NCI-H345 treated with DMSO at 0.1 percent for 48 hours (cell line): ENCODE data around the gene ZNF782.
A peak's percentile ranks its signal among the peaks of the same experiment; 100 is the strongest.
"Not testable (repeated sequence)": the region's sequence is repeated elsewhere in the genome, so short reads cannot be mapped to it uniquely, and the experiment has no call there.

Experiments
- DNase-seq: peaks from one replicate; lab custom pipeline; 2025; ENCODE audit not compliant: unreplicated experiment; lab: John Stamatoyannopoulos, UW

Gene ZNF782

DNA sequence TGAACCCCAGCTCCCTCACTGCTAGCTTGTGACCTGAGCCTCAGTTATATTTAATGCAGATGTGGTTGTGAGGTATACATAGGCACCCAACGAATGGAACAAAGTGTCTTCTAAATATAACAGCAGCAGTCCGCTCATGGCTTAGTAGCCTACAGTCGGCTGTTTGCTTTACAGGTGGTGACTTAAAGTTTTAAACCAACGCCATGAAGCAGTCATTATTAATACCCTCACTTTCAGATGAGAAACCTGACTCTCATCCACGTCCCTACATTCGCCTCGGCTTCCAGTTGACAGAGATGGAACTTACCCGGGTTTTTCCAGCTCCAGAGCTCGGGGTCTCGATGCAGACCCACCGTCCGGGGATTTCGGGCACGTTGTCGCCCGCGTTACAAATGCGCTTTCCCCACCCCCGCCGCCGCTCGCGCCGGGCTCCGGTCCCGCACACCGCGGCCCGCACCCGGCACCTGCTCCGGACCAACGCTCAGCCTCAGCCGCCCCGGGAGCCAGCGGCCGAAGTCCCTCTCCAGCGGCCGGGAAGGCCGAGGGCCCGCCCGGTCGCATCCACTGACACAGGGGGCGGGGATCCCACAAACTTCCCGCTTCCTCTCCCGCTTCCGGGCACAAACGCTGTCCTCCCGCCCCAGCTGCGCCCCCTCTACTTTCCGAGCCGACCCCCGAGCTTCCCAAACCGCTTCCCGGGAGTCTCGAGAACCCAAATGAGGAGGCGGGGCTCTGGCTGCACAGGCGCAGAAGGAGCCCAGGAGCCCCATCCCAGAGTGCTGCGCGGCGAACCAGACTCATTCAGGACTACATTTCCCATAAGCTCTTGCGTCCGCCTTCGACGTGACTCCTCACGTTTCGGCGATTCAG lies at the start of gene ZNF782:
Gene ZNF782 (minus strand): TSS at position 734 of the 870 bp plus-strand sequence. CDS start 2,553 bp downstream, outside the sequence.
- DNase-seq = peak; percentile 94

DNA sequence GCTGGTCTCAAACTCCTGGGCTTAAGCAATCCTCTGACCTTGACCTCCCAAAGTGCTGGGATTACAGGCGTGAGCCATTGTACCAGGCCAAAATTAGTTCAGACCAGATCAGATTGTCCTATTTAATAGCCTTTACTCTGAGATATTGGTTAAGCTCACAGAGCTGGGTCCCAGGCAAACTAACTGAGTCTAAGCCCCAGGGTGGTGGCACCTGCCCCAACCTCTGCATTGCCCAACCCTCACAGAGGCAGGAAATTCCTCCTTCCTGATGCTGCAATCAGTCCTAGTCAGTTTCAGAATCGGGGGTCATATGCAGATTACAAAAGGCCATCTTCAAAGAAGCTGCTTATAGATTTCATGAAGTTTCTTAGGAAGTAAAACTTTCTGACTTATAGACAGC lies 45.7 kb upstream of the ZNF782 start:
- DNase-seq = not testable (repeated sequence)

GRCh38 chr9:96892131-96892530 lies 37.8 kb upstream of the ZNF782 start:
- no peak for DNase-seq

GRCh38 chr9:96888591-96888990 lies 34.3 kb upstream of the ZNF782 start:
- DNase-seq = no peak

GRCh38 chr9:96885424-96885823 lies 31.1 kb upstream of the ZNF782 start:
- DNase-seq = no peak

DNA sequence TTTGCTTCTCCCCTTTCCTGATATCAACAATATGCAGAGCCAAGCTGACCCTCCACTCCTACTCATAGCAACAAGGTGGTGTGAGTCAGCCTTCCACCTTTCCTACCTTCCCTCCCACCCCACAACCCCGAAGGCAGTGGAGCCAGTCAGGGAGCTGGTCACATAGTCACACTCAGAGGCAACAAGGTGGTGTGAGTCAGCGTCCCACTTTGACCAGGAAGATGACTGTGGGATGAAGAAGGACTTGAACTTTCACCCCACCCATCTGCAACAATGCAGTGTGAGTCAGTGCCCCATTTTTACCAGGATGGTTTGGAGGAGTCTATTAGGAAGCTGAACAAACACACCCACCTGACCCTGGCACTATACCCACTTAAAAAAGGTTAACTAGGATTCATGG lies 30.1 kb upstream of the ZNF782 start:
- DNase-seq = no peak

- no peak for DNase-seq
Measured at GRCh38 chr9:96883922-96884321, 29.6 kb upstream of the ZNF782 start.

DNA sequence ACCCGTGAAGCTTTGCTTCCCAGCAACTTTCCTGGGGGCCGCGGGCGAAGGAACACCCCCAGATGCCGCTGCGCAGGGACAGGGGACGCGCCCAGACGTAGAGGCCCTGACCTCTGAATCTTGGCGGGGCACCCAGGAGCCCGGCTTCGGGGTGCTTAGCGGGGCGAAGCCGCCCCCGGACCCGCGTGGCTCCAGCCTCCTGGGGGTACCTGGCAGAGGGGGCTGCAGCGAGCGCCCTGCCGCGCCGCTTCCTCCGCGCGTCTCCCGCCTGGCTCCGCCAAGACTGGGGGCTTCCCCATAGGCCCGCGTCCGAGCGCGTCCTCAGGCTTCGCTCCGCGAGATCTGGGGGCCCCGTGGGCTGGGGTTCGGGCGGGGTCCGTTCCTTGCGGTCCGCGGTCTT lies 23.0 kb upstream of the ZNF782 start:
- DNase-seq = no peak

- DNase-seq = peak; percentile 98
Measured at GRCh38 chr9:96875461-96876142, 21.3 kb upstream of the ZNF782 start.

- peak; percentile 71 for DNase-seq
Measured at GRCh38 chr9:96874947-96875460, 20.7 kb upstream of the ZNF782 start.

- no peak for DNase-seq
Measured at GRCh38 chr9:96874201-96874785, 20.0 kb upstream of the ZNF782 start.

DNA sequence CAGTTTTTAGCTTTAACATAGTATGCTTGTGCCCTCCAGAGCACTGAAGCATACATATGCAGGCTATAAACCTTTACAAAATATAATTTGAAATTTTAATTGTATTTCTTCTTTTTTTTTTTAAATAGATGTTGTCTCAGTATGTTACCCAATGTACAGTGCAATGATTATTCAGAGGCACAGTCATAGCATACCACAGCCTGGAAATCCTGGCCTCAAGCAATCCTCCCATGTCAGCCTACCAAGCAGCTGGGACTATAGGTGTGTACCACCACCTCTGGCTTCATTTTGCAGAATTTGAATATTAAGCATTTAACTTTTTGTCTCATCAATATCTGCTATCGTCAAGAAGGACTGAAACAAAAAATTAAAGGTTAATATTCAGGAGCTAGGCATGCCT lies 16.9 kb upstream of the ZNF782 start:
- no peak for DNase-seq

GRCh38 chr9:96868709-96869108 lies 14.4 kb upstream of the ZNF782 start:
- no peak for DNase-seq

GRCh38 chr9:96867079-96867804 lies 12.9 kb upstream of the ZNF782 start:
- DNase-seq = no peak

DNA sequence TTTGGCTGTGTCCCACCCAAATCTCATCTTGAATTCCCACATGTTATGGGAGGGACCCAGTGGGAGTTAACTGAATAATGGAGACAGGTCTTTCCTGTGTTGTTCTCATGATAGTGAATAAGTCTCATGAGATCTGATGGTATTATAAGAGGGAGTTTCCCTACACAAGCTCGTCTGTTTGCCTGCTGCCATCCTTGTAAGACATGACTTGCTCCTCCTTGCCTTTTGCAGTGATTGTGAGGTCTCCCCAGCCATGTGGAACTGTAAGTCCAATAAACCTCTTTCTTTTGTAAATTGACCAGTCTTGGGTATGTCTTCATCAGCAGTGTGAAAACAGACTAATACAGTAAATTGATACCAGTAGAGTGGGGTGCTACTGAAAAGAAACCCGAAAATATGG lies 10.9 kb upstream of the ZNF782 start:
- DNase-seq = not testable (repeated sequence)

- no peak for DNase-seq
Measured at GRCh38 chr9:96859461-96860198, 5.3 kb upstream of the ZNF782 start.

DNA sequence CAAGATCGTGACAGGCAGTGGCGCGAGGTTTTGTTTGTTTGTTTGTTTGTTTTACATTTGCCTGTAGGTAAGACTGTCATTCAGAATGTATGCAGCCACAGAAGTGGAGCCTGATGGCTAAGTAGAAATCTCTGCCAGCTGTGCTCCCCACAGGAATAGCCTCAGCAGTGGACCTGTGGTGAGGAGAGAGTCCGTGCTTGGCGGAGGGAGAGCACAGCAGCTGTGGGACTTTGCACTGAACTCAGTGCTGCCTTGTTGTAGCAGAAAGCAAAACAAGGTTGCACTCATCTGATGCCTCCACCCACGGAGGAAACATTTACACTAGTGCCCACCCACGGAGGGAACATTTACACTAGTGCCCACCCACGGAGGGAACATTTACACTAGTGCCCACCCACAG lies 4.4 kb upstream of the ZNF782 start:
- DNase-seq = no peak

DNA sequence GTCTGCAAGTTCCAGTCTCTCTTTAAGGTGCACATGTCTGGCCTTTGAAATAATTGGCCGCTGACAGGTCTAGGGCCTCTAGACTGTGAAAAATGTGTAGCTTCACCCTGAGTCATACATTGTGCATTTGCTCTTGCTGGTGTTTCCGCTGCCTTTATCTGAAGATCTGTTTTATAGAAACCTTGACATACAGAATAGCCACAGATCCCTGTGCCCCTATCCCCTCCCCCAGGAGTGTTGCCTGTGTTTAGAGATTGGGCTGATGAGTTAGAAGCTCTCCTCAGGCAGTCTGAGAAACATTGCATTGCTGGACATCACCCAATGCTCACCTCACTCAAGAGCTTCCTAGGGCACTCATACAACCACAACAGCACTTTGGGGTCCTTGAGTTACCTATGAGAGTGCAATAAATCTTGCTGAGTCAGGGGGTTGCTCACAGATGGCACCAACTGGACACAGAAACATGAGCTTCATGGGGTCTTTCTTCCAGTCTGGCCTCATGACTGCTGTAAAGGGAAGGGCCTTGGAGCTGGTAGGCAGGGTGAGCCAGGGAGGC lies 3.8 kb upstream of the ZNF782 start:
- no peak for DNase-seq

DNA sequence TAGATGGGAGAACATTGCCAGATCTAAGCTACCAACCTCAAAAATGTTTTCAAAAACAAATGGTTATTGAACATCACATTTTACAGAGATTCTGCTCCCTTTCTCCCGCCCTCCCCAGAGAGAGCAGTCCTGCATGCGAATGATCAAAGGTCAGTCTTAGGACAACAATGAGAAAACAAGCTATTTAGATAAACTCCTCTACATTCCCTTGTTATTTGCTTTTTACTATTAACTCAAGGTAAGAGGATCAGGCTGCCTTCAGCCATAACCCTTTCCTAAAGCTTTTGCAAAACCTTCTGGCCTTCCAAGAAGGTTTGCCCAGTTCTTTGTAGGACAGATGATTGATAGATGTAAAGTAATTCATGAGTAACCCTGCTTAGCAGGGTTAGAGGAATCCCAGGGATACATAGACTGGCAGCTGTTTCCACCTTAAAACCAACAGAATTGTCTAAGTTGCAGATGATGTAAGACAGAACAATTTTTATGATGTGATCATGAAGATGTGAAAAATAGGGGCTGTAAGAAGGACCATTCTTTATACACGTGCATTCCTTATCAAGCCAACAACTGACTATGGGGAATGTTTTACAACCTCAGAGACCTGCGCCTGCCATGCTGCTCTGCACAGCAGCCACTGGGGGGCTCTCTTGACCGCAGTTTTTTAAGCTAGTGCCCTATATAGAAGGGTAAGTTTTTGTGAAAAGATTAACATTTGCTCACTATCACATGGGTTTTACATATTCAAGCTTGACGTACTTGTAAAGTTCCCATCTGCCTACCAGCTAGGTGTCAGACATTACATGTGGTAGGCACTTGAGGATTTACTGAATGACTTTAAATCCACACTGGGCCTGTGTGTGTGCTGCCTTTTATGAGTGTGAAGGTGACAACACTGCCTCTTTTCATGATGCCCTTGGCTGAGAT lies 2.3 kb upstream of the ZNF782 start:
- DNase-seq = peak; percentile 33
